ENCODE data around the gene HBG1. TPM values are rescaled to one million over a fixed set of nuclear protein-coding genes. Genes with fewer than 3 reads are reported as not detected.
A peak's percentile ranks its signal among the peaks of the same experiment; 100 is the strongest.

HBG1 gene
- polyA plus RNA-seq, 1 donor (not counting 4 experiments of a cell fraction or from before 2014, with no cell fraction given): 0.30 TPM

DNA sequence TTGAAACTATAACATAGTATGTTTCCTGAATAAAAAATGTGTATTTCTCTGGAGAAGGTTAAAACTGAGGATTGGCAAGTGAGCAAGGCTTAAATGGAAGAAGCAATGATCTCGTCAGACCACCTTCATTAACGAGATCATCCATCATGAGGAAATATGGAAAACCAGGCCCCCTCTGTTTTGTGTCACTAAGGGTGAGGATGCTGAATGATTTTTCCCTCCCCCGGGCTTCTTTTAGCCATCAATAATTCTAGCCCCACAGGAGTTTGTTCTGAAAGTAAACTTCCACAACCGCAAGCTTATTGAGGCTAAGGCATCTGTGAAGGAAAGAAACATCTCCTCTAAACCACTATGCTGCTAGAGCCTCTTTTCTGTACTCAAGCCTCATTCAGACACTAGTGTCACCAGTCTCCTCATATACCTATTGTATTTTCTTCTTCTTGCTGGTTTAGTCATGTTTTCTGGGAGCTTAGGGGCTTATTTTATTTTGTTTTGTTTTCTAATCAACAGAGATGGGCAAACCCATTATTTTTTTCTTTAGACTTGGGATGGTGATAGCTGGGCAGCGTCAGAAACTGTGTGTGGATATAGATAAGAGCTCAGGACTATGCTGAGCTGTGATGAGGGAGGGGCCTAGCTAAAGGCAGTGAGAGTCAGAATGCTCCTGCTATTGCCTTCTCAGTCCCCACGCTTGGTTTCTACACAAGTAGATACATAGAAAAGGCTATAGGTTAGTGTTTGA is 25.9 kb upstream of the HBG1 start:
- H3K4me1 ChIP-seq (ENCODE audit: control insufficient read depth, extremely low read depth, insufficient read depth, low read length): peaks cover 13% of the 10 kb centered on the region
- peaks cover 2% of the 10 kb centered on the region for H3K9me1 ChIP-seq (ENCODE audit: control insufficient read depth, extremely low read depth, insufficient read depth, low read length)
- no peaks in the 10 kb centered on the region for H3K79me2 ChIP-seq (ENCODE audit: control insufficient read depth, insufficient read depth, low read length)
- no peaks in the 10 kb centered on the region for H3K9me3 ChIP-seq (ENCODE audit: control insufficient read depth, low read depth, low read length)
- no peak overlapping the region for H3K4me2 ChIP-seq (ENCODE audit: control insufficient read depth, extremely low read depth, insufficient read depth, low read depth, low read length)
- H3K27me3 ChIP-seq (ENCODE audit: control insufficient read depth, extremely low read depth, insufficient read depth, low read length): no peaks in the 10 kb centered on the region
- dilution Hi-C loops (cut with MboI; ENCODE audit: extremely low pct_ligation_motif_present, low sequenced_read_pairs): no loop called here
- no peak overlapping the region for H3K4me3 ChIP-seq (ENCODE audit: control insufficient read depth in 2 of 3, extremely low read depth in 1 of 3, insufficient read depth in 2 of 3, low read depth in 1 of 3, low read length in 3 of 3)
- H2AFZ ChIP-seq (ENCODE audit: control insufficient read depth, low read length): no peak overlapping the region
- H3K36me3 ChIP-seq (ENCODE audit: control insufficient read depth in 2 of 2, extremely low read depth in 1 of 2, insufficient read depth in 2 of 2, low read length in 2 of 2): no peaks in the 10 kb centered on the region
- no peak for DNase-seq (ENCODE audit: low read depth, low spot score)
- H3K9ac ChIP-seq (ENCODE audit: control insufficient read depth, extremely low read depth, insufficient read depth, low read length): no peak overlapping the region
- TF ChIP-seq, protein P1, sequence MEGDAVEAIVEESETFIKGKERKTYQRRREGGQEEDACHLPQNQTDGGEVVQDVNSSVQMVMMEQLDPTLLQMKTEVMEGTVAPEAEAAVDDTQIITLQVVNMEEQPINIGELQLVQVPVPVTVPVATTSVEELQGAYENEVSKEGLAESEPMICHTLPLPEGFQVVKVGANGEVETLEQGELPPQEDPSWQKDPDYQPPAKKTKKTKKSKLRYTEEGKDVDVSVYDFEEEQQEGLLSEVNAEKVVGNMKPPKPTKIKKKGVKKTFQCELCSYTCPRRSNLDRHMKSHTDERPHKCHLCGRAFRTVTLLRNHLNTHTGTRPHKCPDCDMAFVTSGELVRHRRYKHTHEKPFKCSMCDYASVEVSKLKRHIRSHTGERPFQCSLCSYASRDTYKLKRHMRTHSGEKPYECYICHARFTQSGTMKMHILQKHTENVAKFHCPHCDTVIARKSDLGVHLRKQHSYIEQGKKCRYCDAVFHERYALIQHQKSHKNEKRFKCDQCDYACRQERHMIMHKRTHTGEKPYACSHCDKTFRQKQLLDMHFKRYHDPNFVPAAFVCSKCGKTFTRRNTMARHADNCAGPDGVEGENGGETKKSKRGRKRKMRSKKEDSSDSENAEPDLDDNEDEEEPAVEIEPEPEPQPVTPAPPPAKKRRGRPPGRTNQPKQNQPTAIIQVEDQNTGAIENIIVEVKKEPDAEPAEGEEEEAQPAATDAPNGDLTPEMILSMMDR (optimal IDR thresholded peaks at IDR 0.05 in 1 of 3, IDR thresholded peaks at IDR 0.05 in 1 of 3, conservative IDR thresholded peaks at IDR 0.05 in 1 of 3; ENCODE audit: extremely low read depth in 1 of 3, insufficient read depth in 2 of 3, low read length in 3 of 3): no peak
- TF ChIP-seq EZH2 (IDR thresholded peaks at IDR 0.05; ENCODE audit: low read length): no peak
- no peak for FAIRE-seq
- H3K27ac ChIP-seq (ENCODE audit: control insufficient read depth, insufficient read depth, low read length): no peak overlapping the region
- no peaks in the 10 kb centered on the region for H4K20me1 ChIP-seq (ENCODE audit: control insufficient read depth, extremely low read depth, insufficient read depth, low read length)

DNA sequence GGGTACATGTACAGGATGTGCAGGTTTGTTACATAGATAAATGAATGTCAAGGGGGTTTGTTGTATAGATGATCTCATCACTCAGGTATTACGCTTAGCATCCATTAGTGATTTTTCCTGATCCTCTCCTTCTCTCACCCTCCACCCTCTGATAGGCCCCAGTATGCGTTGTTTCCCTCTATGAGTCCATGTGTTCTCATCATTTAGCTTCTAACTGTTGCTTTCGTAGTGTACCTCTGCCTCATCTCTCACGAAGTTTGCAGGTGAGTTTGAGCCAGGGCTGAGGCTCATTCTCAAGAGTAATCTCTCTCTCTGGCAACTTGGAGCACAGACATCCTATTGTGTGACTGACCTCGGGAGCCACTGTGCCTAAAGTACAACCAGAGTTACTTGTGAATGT is 24.7 kb upstream of the HBG1 start:
- TF ChIP-seq, protein P1 (optimal IDR thresholded peaks at IDR 0.05 in 1 of 3, IDR thresholded peaks at IDR 0.05 in 1 of 3, conservative IDR thresholded peaks at IDR 0.05 in 1 of 3; ENCODE audit: extremely low read depth in 1 of 3, insufficient read depth in 2 of 3, low read length in 3 of 3): no peak
- TF ChIP-seq EZH2 (IDR thresholded peaks at IDR 0.05; ENCODE audit: low read length): no peak
- Histone ChIP-seq H3K4me2 (ENCODE audit: control insufficient read depth, extremely low read depth, insufficient read depth, low read depth, low read length) (peak overlapping the region; percentile 11), H2AFZ (ENCODE audit: control insufficient read depth, low read length) (peak overlapping the region; percentile 74), H3K27me3 (ENCODE audit: control insufficient read depth, extremely low read depth, insufficient read depth, low read length) (no peaks in the 10 kb centered on the region), H3K4me1 (ENCODE audit: control insufficient read depth, extremely low read depth, insufficient read depth, low read length) (peaks cover 7% of the 10 kb centered on the region), H3K9me1 (ENCODE audit: control insufficient read depth, extremely low read depth, insufficient read depth, low read length) (no peaks in the 10 kb centered on the region), H3K9me3 (ENCODE audit: control insufficient read depth, low read depth, low read length) (no peaks in the 10 kb centered on the region), H3K79me2 (ENCODE audit: control insufficient read depth, insufficient read depth, low read length) (no peaks in the 10 kb centered on the region), H3K36me3 (ENCODE audit: control insufficient read depth in 2 of 2, extremely low read depth in 1 of 2, insufficient read depth in 2 of 2, low read length in 2 of 2) (no peaks in the 10 kb centered on the region), H3K4me3 (ENCODE audit: control insufficient read depth in 2 of 3, extremely low read depth in 1 of 3, insufficient read depth in 2 of 3, low read depth in 1 of 3, low read length in 3 of 3) (no peak overlapping the region), H4K20me1 (ENCODE audit: control insufficient read depth, extremely low read depth, insufficient read depth, low read length) (no peaks in the 10 kb centered on the region), H3K27ac (ENCODE audit: control insufficient read depth, insufficient read depth, low read length) (no peak overlapping the region), H3K9ac (ENCODE audit: control insufficient read depth, extremely low read depth, insufficient read depth, low read length) (no peak overlapping the region)
- dilution Hi-C loops (cut with MboI; ENCODE audit: extremely low pct_ligation_motif_present, low sequenced_read_pairs): no loop called here
- FAIRE-seq (no peak), DNase-seq (ENCODE audit: low read depth, low spot score) (no peak)
